GM18526 (cell line): Measurements from ENCODE around the gene ERGIC1.

Experiments used
- POLR2A ChIP-seq: IDR thresholded peaks from 3 replicates; pipeline ENCODE4 v1.6.1; 2011; ENCODE audit not compliant: insufficient read length; ENCODE audit errors: extremely low read depth

ERGIC1 gene

GRCh38 chr5:172904312-172904642 is 70.2 kb downstream of the ERGIC1 start:
- TF ChIP-seq POLR2A: no peak

- TF ChIP-seq POLR2A: no peak
These were observed 70.7 kb downstream of the ERGIC1 start for GRCh38 chr5:172904643-172905345.

- no peak for TF ChIP-seq POLR2A
These were observed 71.5 kb downstream of the ERGIC1 start for GRCh38 chr5:172905346-172906140.

GRCh38 chr5:172906436-172906835 is 72.4 kb downstream of the ERGIC1 start:
- no peak for TF ChIP-seq POLR2A

- no peak for TF ChIP-seq POLR2A
These were observed 72.8 kb downstream of the ERGIC1 start for GRCh38 chr5:172906888-172907287.

GRCh38 chr5:172907657-172908056 is 73.6 kb downstream of the ERGIC1 start:
- TF ChIP-seq POLR2A: no peak

GRCh38 chr5:172908662-172909061 is 74.6 kb downstream of the ERGIC1 start:
- no peak for TF ChIP-seq POLR2A

GRCh38 chr5:172909931-172910502 is 76.0 kb downstream of the ERGIC1 start:
- TF ChIP-seq POLR2A: no peak

GRCh38 chr5:172910828-172911627 is 77.0 kb downstream of the ERGIC1 start:
- no peak for TF ChIP-seq POLR2A

GRCh38 chr5:172911628-172911880 is 77.5 kb downstream of the ERGIC1 start:
- no peak for TF ChIP-seq POLR2A

- no peak for TF ChIP-seq POLR2A
These were observed 77.9 kb downstream of the ERGIC1 start for GRCh38 chr5:172911976-172912375.

GRCh38 chr5:172913117-172913850 is 79.2 kb downstream of the ERGIC1 start:
- TF ChIP-seq POLR2A: no peak

GRCh38 chr5:172915514-172915913 is 81.5 kb downstream of the ERGIC1 start:
- no peak for TF ChIP-seq POLR2A

GRCh38 chr5:172918421-172919371 is 84.6 kb downstream of the ERGIC1 start:
- TF ChIP-seq POLR2A: no peak
